HCT116 (cell line): ENCODE results near the gene KCNK18. TPM values are rescaled to one million over a fixed set of nuclear protein-coding genes. Genes with fewer than 3 reads are reported as not detected.

Source experiments
- ATAC-seq: fragments of 200-7000 bp; cut with Tn5 transposase; 2 replicates; pipeline ENCODE4 v1.9.1; 2020; ENCODE audit warnings: mild to moderate bottlenecking, moderate library complexity
- BruUV-seq: library from RNA; stranded (reverse); fragments of 400-500 nt; replicated peaks from 2 replicates; lab custom pipeline; 2021; lab: Mats Ljungman, UMichigan
- CTCF ChIA-PET: fragments of 300-600 bp; sonication (Branson Sonifier 250); formaldehyde crosslinking; loops from one replicate; lab custom pipeline; 2021; ENCODE audit warnings: antibody characterized with exemption; lab: Charles Lee
- POLR2A ChIA-PET: fragments of 300-600, 350-600 bp; sonication (Branson Sonifier 250); formaldehyde crosslinking; loops from one replicate; lab custom pipeline; 2021; ENCODE audit warnings: antibody characterized with exemption; lab: Charles Lee
- RAD21 ChIA-PET, 2 experiments: fragments of 300-600 bp; sonication (Branson Sonifier 250); formaldehyde crosslinking; loops; one replicate each; lab custom pipeline; 2023; ENCODE audit warnings: low total read pairs in 2 of 2; ENCODE audit not compliant: uncharacterized antibody in 2 of 2, unreplicated experiment in 2 of 2, low non-redundant PET in 1 of 2; lab: Charles Lee
- DNase-seq: peaks from one replicate; pipeline ENCODE4 v3.0.0-alpha.2; 2010; ENCODE audit warnings: low read depth, low spot score
- H2AFZ ChIP-seq: fragments of 200-600 bp; shearing (Covaris generic), sonication (generic); 2 replicates; pipeline ENCODE4 v1.6.1; 2017; ENCODE audit warnings: low read depth, mixed run types, mixed read lengths, antibody characterized with exemption, low read length; ENCODE audit not compliant: poor library complexity, severe bottlenecking
- H3K27ac ChIP-seq: 2 replicates; pipeline ENCODE4 v1.5.1; 2012; ENCODE audit warnings: low read depth, low read length
- H3K27me3 ChIP-seq: fragments of 200-600 bp; sonication (generic); 2 replicates; pipeline ENCODE4 v1.6.1; 2016; ENCODE audit warnings: mixed run types, low read length, mixed read lengths; ENCODE audit not compliant: insufficient read depth
- H3K36me3 ChIP-seq, 2 experiments: fragments of 200-500 bp in 1 of 2; fragments of 200-600 bp in 1 of 2; sonication (Bioruptor generic) in 1 of 2; sonication (generic) in 1 of 2; 2 replicates each; pipeline versions ENCODE4 v1.5.1 to v1.6.1; 2014 to 2016; ENCODE audit warnings: low read length in 2 of 2, inconsistent platforms in 1 of 2, mixed read lengths in 1 of 2, mixed run types in 1 of 2; ENCODE audit not compliant: insufficient read depth in 2 of 2, control insufficient read depth in 1 of 2
- H3K4me1 ChIP-seq, 2 experiments: fragments of 200-600 bp in 1 of 2; sonication (generic) in 1 of 2; 2 replicates each; pipeline versions ENCODE4 v1.5.1 to v1.6.1; 2012 to 2017; ENCODE audit warnings: low read length in 2 of 2, inconsistent platforms in 1 of 2, mild to moderate bottlenecking in 1 of 2, mixed read lengths in 1 of 2, mixed run types in 1 of 2, moderate library complexity in 1 of 2; ENCODE audit not compliant: insufficient read depth in 2 of 2, control insufficient read depth in 1 of 2
- H3K4me2 ChIP-seq: fragments of 200-600 bp; sonication (generic); 2 replicates; pipeline ENCODE4 v1.6.1; 2017; ENCODE audit warnings: mixed run types, low read length, mixed read lengths
- H3K4me3 ChIP-seq, 2 experiments: fragments of 200-600 bp in 1 of 2; sonication (generic) in 1 of 2; replicated peaks in 1 of 2; 2 replicates each; pipeline ENCODE4 v1.5.1; 2011 to 2016; ENCODE audit warnings: low read length in 2 of 2, control low read depth in 1 of 2, low read depth in 1 of 2, mild to moderate bottlenecking in 1 of 2, mixed read lengths in 1 of 2, mixed run types in 1 of 2
- H3K79me2 ChIP-seq: fragments of 200-600 bp; sonication (generic); 2 replicates; pipeline ENCODE4 v1.6.1; 2017; ENCODE audit warnings: mild to moderate bottlenecking, mixed run types, low read length, moderate library complexity, mixed read lengths; ENCODE audit not compliant: insufficient read depth
- H3K9ac ChIP-seq: fragments of 200-600 bp; sonication (generic); 2 replicates; pipeline ENCODE4 v1.6.1; 2016; ENCODE audit warnings: low read length, mixed read lengths
- H3K9me2 ChIP-seq: fragments of 200-600 bp; sonication (generic), shearing (Covaris generic); 2 replicates; pipeline ENCODE4 v1.6.1; 2017; ENCODE audit warnings: mixed run types, mild to moderate bottlenecking, moderate library complexity; ENCODE audit not compliant: insufficient read depth
- H3K9me3 ChIP-seq, 2 experiments: fragments of 200-500 bp in 1 of 2; fragments of 200-600 bp in 1 of 2; sonication (Bioruptor generic) in 1 of 2; sonication (generic) in 1 of 2; 2 replicates each; pipeline ENCODE4 v1.6.1; 2014 to 2017; ENCODE audit warnings: low read length in 2 of 2, mixed read lengths in 2 of 2, inconsistent platforms in 1 of 2, low read depth in 1 of 2, mild to moderate bottlenecking in 1 of 2, mixed run types in 1 of 2, moderate library complexity in 1 of 2; ENCODE audit not compliant: control insufficient read depth in 1 of 2, insufficient read depth in 1 of 2
- H4K20me1 ChIP-seq: fragments of 200-600 bp; sonication (generic), shearing (Covaris generic); 2 replicates; pipeline ENCODE4 v1.6.1; 2017; ENCODE audit warnings: mixed run types, mild to moderate bottlenecking, moderate library complexity; ENCODE audit not compliant: insufficient read depth
- CBX3 ChIP-seq: IDR thresholded peaks from 2 replicates; pipeline ENCODE4 v1.6.1; 2012; ENCODE audit warnings: low read depth
- EGR1 ChIP-seq: IDR thresholded peaks from 2 replicates; pipeline ENCODE4 v1.6.1; 2012; ENCODE audit warnings: low read depth
- EZH2 ChIP-seq: fragments of 200-600 bp; sonication (generic); IDR thresholded peaks from 2 replicates; pipeline ENCODE4 v1.6.1; 2017; ENCODE audit warnings: antibody characterized with exemption, mixed run types
- EZH2phosphoT487 ChIP-seq: fragments of 200-600 bp; IDR thresholded peaks from 2 replicates; pipeline ENCODE4 v1.6.1; 2018; ENCODE audit warnings: antibody characterized with exemption, borderline replicate concordance
- JUND ChIP-seq: IDR thresholded peaks from 2 replicates; pipeline ENCODE4 v1.6.1; 2012
- POLR2A ChIP-seq: IDR thresholded peaks from 2 replicates; pipeline ENCODE4 v1.7.0; 2011; ENCODE audit warnings: borderline replicate concordance; ENCODE audit not compliant: insufficient read depth, insufficient read length; ENCODE audit errors: extremely low read depth
- POLR2AphosphoS5 ChIP-seq: IDR thresholded peaks from 2 replicates; pipeline ENCODE4 v1.6.1; 2011; ENCODE audit warnings: mild to moderate bottlenecking, low read depth, low read length, moderate library complexity
- SIN3A ChIP-seq: IDR thresholded peaks from 2 replicates; pipeline ENCODE4 v1.6.1; 2012; ENCODE audit warnings: low read depth
- TCF7L2 ChIP-seq: IDR thresholded peaks from 2 replicates; pipeline ENCODE4 v1.7.0; 2011; ENCODE audit warnings: borderline replicate concordance, inconsistent platforms; ENCODE audit not compliant: insufficient read depth, insufficient read length; ENCODE audit errors: extremely low read depth
- ZFX ChIP-seq: fragments of 450-650 bp; IDR thresholded peaks from 2 replicates; pipeline ENCODE4 v1.6.1; 2017
- ZNF274 ChIP-seq: fragments of 200-500 bp; sonication (Bioruptor generic); IDR thresholded peaks from 2 replicates; pipeline ENCODE4 v1.6.1; 2014; ENCODE audit warnings: mild to moderate bottlenecking, low read depth, low read length, inconsistent platforms
- intact Hi-C: fragments of 100-400 bp; cut with micrococcal nuclease; formaldehyde crosslinking; loops from 2 replicates; pipeline ENCODE4 v1.10.0; 2022
- total RNA-seq: library from RNA; stranded (reverse); gene quantifications from one replicate; pipeline ENCODE4 v1.2.1, GENCODE V29; 2021; ENCODE audit not compliant: unreplicated experiment

The KCNK18 gene
- total RNA-seq, 1 experiment from 2014 or later = not detected

DNA sequence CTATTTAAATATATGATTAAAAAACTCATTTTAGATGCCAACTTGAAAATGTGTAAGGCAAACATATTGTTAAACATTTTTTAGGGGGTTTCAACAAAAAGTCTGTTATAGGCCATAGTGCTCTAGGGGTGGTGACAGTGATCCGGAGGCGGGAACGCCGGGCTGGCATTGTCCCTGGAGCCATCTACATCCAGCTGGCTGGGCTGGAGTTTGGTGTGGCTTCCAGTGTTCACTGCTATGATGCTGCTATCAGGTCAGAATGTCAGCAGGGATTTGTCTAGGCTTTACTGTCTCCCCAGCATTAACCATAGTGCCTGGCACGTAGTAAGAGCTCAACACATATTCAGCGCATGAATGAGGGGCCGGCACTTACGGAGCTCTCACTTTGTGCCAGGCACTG, 41.8 kb downstream of the KCNK18 start:
- CTCF ChIA-PET = interaction anchor here (1.1 to 1.5 kb wide), 2 partner anchors 22 to 81 kb away, joined by 3 to 4 read pairs; no protein-coding TSS in a partner anchor
- Histone ChIP-seq H3K27me3 (no peaks in the 10 kb centered on the region), H3K4me1 (no peaks in the 10 kb centered on the region), H3K9ac (no peak overlapping the region), H3K9me3 (no peaks in the 10 kb centered on the region), H3K4me2 (no peak overlapping the region), H3K36me3 (no peaks in the 10 kb centered on the region), H3K9me2 (no peaks in the 10 kb centered on the region), H3K4me3 (no peak overlapping the region), H2AFZ (no peak overlapping the region), H3K27ac (no peak overlapping the region), H3K79me2 (no peaks in the 10 kb centered on the region), H4K20me1 (no peaks in the 10 kb centered on the region)
- no TSS peak for BruUV-seq
- RAD21 ChIA-PET = no interaction called here
- ATAC-seq = no peak
- TF ChIP-seq SIN3A = no peak
- no peak for TF ChIP-seq ZFX
- TF ChIP-seq ZNF274 = no peak
- no peak for TF ChIP-seq POLR2AphosphoS5
- no peak for TF ChIP-seq CBX3
- TF ChIP-seq POLR2A = no peak
- no peak for TF ChIP-seq EZH2
- TF ChIP-seq JUND = no peak
- no peak for TF ChIP-seq EZH2phosphoT487
- TF ChIP-seq EGR1 = no peak
- TF ChIP-seq TCF7L2 = no peak
- POLR2A ChIA-PET = no interaction called here
- DNase-seq = no peak
- intact Hi-C loops = no loop called here
